Measurements from ENCODE around the gene SAP25.

Gene SAP25

DNA sequence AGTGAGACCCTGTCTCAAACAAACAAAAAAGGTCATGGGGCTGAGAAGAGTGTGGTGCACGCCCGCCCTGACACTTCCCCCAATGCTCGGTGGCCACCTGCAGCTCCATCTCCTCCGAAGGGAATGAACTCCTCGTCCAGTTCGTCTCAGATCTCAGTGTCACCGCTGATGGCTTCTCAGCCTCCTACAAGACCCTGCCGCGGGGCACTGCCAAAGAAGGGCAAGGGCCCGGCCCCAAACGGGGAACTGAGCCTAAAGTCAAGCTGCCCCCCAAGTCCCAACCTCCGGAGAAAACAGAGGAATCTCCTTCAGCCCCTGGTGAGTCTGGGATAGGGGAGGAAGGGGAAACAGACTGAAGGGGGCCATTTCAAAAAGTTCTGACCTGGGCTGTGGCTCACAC lies 32.6 kb upstream of the SAP25 start:
- peaks cover 21% of the 10 kb centered on the region for H3K4me1 ChIP-seq (ENCODE audit: control insufficient read depth, low read length)
- no peaks in the 10 kb centered on the region for H3K36me3 ChIP-seq (ENCODE audit: control insufficient read depth, low read length)
- H3K4me3 ChIP-seq (ENCODE audit: low read length): no peak overlapping the region
- no peaks in the 10 kb centered on the region for H3K9me3 ChIP-seq (ENCODE audit: control insufficient read depth, insufficient read depth, low read length)
- H3K4me2 ChIP-seq (ENCODE audit: low read length): no peak overlapping the region
- H3F3A ChIP-seq (ENCODE audit: control insufficient read depth, insufficient read depth): peaks cover 6% of the 10 kb centered on the region
- H3K79me2 ChIP-seq (ENCODE audit: control insufficient read depth, low read length): no peaks in the 10 kb centered on the region
- peaks cover 31% of the 10 kb centered on the region for H3K27me3 ChIP-seq (ENCODE audit: control insufficient read depth, low read length)
- H3K9me2 ChIP-seq (replicated peaks; ENCODE audit: control insufficient read depth, low read length): no peaks in the 10 kb centered on the region
- no peak overlapping the region for H3K27ac ChIP-seq (ENCODE audit: low read depth, low read length)
- TF ChIP-seq EZH2phosphoT487 (IDR thresholded peaks at IDR 0.05; ENCODE audit: borderline replicate concordance, low read length): no peak
- TF ChIP-seq, protein P1, sequence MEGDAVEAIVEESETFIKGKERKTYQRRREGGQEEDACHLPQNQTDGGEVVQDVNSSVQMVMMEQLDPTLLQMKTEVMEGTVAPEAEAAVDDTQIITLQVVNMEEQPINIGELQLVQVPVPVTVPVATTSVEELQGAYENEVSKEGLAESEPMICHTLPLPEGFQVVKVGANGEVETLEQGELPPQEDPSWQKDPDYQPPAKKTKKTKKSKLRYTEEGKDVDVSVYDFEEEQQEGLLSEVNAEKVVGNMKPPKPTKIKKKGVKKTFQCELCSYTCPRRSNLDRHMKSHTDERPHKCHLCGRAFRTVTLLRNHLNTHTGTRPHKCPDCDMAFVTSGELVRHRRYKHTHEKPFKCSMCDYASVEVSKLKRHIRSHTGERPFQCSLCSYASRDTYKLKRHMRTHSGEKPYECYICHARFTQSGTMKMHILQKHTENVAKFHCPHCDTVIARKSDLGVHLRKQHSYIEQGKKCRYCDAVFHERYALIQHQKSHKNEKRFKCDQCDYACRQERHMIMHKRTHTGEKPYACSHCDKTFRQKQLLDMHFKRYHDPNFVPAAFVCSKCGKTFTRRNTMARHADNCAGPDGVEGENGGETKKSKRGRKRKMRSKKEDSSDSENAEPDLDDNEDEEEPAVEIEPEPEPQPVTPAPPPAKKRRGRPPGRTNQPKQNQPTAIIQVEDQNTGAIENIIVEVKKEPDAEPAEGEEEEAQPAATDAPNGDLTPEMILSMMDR (IDR thresholded peaks at IDR 0.05; ENCODE audit: low read depth, low read length, poor library complexity, severe bottlenecking): no peak
- no peaks in the 10 kb centered on the region for H4K20me1 ChIP-seq (ENCODE audit: control insufficient read depth, insufficient read depth, low read depth, low read length)

DNA sequence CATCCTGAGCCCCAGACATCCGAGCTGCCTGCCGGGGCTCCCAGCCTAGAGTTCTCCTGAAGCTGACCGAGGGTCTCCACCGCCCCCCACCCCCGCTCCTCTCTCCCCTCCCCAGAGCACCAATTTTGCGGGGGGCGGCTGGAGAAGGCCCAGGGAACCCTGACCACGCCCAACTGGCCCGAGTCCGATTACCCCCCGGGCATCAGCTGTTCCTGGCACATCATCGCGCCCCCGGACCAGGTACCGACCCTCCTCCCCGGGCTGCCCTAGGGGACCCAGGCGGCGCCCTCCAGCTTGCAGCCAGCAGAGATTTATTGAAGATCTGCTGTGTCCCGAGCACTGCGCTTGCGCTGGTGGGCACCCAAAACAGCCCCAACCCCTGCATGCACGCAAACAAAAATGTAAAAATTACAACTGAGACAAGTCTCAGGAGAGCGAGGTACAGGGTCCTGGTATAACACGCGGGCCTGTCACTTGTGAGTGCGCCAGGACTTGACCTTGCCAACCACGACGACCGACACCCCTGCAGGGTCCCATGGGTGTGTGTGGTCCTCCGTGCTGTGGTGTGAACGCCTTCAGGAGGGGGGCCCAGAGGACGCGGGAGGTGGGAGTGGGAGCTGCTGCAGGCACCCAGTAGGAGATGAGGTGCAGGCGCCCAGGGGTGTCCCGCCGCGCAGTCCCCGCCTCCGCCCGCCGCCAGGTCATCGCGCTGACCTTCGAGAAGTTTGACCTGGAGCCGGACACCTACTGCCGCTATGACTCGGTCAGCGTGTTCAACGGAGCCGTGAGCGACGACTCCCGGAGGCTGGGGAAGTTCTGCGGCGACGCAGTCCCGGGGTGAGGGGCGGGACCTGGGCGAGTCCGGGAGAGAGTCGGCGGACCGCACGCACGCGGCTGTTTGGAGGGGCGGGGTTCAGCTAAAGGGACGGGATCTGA lies 31.5 kb upstream of the SAP25 start:
- no peaks in the 10 kb centered on the region for H3K79me2 ChIP-seq (ENCODE audit: control insufficient read depth, low read length)
- no peaks in the 10 kb centered on the region for H3F3A ChIP-seq (ENCODE audit: control insufficient read depth, insufficient read depth)
- H3K27me3 ChIP-seq (ENCODE audit: control insufficient read depth, low read length): peaks cover 31% of the 10 kb centered on the region
- H3K27ac ChIP-seq (ENCODE audit: low read depth, low read length): no peak overlapping the region
- H3K9me2 ChIP-seq (replicated peaks; ENCODE audit: control insufficient read depth, low read length): no peaks in the 10 kb centered on the region
- TF ChIP-seq, protein P1 (IDR thresholded peaks at IDR 0.05; ENCODE audit: low read depth, low read length, poor library complexity, severe bottlenecking): no peak
- 0 out of 2 replicates have a peak, but pooled peaks have one; percentile 66 for TF ChIP-seq EZH2phosphoT487 (IDR thresholded peaks at IDR 0.05; ENCODE audit: borderline replicate concordance, low read length)
- peak overlapping the region; percentile 74 for H3K4me3 ChIP-seq (ENCODE audit: low read length)
- H3K4me2 ChIP-seq (ENCODE audit: low read length): peak overlapping the region; percentile 89
- H4K20me1 ChIP-seq (ENCODE audit: control insufficient read depth, insufficient read depth, low read depth, low read length): no peaks in the 10 kb centered on the region
- H3K36me3 ChIP-seq (ENCODE audit: control insufficient read depth, low read length): no peaks in the 10 kb centered on the region
- H3K4me1 ChIP-seq (ENCODE audit: control insufficient read depth, low read length): peaks cover 19% of the 10 kb centered on the region
- H3K9me3 ChIP-seq (ENCODE audit: control insufficient read depth, insufficient read depth, low read length): no peaks in the 10 kb centered on the region

DNA sequence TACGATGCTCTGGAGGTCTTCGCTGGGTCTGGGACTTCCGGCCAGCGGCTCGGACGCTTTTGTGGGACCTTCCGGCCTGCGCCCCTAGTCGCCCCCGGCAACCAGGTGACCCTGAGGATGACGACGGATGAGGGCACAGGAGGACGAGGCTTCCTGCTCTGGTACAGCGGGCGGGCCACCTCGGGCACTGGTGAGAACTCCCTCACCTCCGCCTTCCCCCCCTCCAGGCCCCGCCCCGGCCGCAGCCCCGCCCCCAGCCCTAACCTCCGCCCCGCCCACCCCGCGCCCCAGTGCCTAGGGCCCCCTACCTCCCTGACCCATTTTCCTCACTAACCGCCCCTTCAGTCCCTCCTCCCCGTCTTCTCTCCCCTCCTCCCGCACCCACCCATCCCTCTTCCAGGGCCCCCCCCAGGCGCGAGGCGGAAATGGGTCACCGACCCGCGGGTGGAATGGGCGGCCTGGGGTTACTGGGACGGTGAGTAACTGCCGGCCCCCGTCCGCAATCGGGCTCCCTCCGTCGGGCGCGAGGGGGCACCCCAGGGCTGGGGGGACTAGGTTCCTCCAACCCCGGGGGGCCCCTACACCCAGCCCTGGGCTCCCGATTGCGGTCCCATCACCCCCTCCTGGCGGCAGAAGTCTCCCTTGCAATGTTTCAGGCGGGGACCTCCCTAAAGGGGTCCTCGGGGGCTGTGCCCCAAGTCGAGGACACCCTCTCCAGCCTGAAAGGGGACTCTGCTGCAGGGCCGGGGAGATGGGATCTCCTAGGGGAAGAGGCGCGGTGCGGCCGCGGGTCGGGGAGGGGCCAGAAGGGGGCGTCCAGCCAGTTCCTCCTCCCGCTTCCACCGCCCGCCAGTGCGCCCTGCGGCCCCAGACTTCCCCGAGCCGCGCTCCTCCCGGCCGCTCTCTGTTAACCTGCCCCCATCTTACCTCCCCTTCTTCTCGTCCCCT lies 30.6 kb upstream of the SAP25 start:
- Histone ChIP-seq H3K4me2 (ENCODE audit: low read length) (peak overlapping the region; percentile 89), H3K27ac (ENCODE audit: low read depth, low read length) (0 out of 2 replicates have a peak overlapping the region, but pooled peaks have one; percentile 0)
- TF ChIP-seq, protein P1 (IDR thresholded peaks at IDR 0.05; ENCODE audit: low read depth, low read length, poor library complexity, severe bottlenecking): peak; percentile 93
- TF ChIP-seq EZH2phosphoT487 (IDR thresholded peaks at IDR 0.05; ENCODE audit: borderline replicate concordance, low read length): no peak

More for the DNA sequence above, 30.6 kb upstream of the SAP25 start:
- Histone ChIP-seq H4K20me1 (ENCODE audit: control insufficient read depth, insufficient read depth, low read depth, low read length) (no peaks in the 10 kb centered on the region), H3K9me3 (ENCODE audit: control insufficient read depth, insufficient read depth, low read length) (no peaks in the 10 kb centered on the region), H3K79me2 (ENCODE audit: control insufficient read depth, low read length) (no peaks in the 10 kb centered on the region), H3K9me2 (replicated peaks; ENCODE audit: control insufficient read depth, low read length) (no peaks in the 10 kb centered on the region), H3K4me3 (ENCODE audit: low read length) (peak overlapping the region; percentile 74), H3F3A (ENCODE audit: control insufficient read depth, insufficient read depth) (no peaks in the 10 kb centered on the region), H3K27me3 (ENCODE audit: control insufficient read depth, low read length) (peaks cover 31% of the 10 kb centered on the region), H3K4me1 (ENCODE audit: control insufficient read depth, low read length) (peaks cover 19% of the 10 kb centered on the region), H3K36me3 (ENCODE audit: control insufficient read depth, low read length) (no peaks in the 10 kb centered on the region)

Data from DOHH2 (cell line).